Superior temporal gyrus (tissue), 1 donor: Measurements from ENCODE around the gene LRIG1.
A peak's percentile ranks its signal among the peaks of the same experiment; 100 is the strongest.

ENCODE experiments used
- DNase-seq: peaks from one replicate; pipeline ENCODE4 v3.0.0-alpha.2; 2016; ENCODE audit errors: extremely low spot score

Gene LRIG1

GRCh38 chr3:66489115-66489514 is 11.7 kb downstream of the LRIG1 start:
- DNase-seq: no peak

- DNase-seq: no peak
Observed at GRCh38 chr3:66488492-66488891, 12.3 kb downstream of the LRIG1 start.

GRCh38 chr3:66487465-66487864 is 13.4 kb downstream of the LRIG1 start:
- DNase-seq: no peak

- DNase-seq: peak; percentile 70
Observed at GRCh38 chr3:66486646-66487045, 14.2 kb downstream of the LRIG1 start.

- no peak for DNase-seq
Observed at GRCh38 chr3:66486202-66486601, 14.6 kb downstream of the LRIG1 start.

- DNase-seq: no peak
Observed at GRCh38 chr3:66485291-66485968, 15.4 kb downstream of the LRIG1 start.

- DNase-seq: peak; percentile 78
Observed at GRCh38 chr3:66484106-66484844, 16.5 kb downstream of the LRIG1 start.

GRCh38 chr3:66483409-66483906 is 17.4 kb downstream of the LRIG1 start:
- DNase-seq: no peak

GRCh38 chr3:66483006-66483405 is 17.8 kb downstream of the LRIG1 start:
- peak; percentile 99 for DNase-seq

- DNase-seq: no peak
Observed at GRCh38 chr3:66482018-66482404, 18.8 kb downstream of the LRIG1 start.

GRCh38 chr3:66481071-66482017 is 19.5 kb downstream of the LRIG1 start:
- peak; percentile 75 for DNase-seq

GRCh38 chr3:66480666-66481065 is 20.2 kb downstream of the LRIG1 start:
- DNase-seq: peak; percentile 37

- DNase-seq: no peak
Observed at GRCh38 chr3:66479532-66479947, 21.3 kb downstream of the LRIG1 start.

- no peak for DNase-seq
Observed at GRCh38 chr3:66478960-66479359, 21.9 kb downstream of the LRIG1 start.

- no peak for DNase-seq
Observed at GRCh38 chr3:66477856-66478255, 23.0 kb downstream of the LRIG1 start.

- DNase-seq: no peak
Observed at GRCh38 chr3:66476852-66477381, 23.9 kb downstream of the LRIG1 start.

GRCh38 chr3:66475386-66476020 is 25.3 kb downstream of the LRIG1 start:
- DNase-seq: no peak

- no peak for DNase-seq
Observed at GRCh38 chr3:66473692-66474091, 27.1 kb downstream of the LRIG1 start.

- peak; percentile 62 for DNase-seq
Observed at GRCh38 chr3:66473181-66473580, 27.6 kb downstream of the LRIG1 start.

GRCh38 chr3:66472313-66473134 is 28.3 kb downstream of the LRIG1 start:
- no peak for DNase-seq
